Measurements from ENCODE around the gene CRIP2.
A peak's percentile ranks its signal among the peaks of the same experiment; 100 is the strongest.

Gene CRIP2

GRCh38 chr14:105467249-105467941 is 7.2 kb upstream of the CRIP2 start:
- no peaks in the 10 kb centered on the region for H3K27me3 ChIP-seq (ENCODE audit: control insufficient read depth, insufficient read depth, low read length)
- no peak overlapping the region for H3K4me2 ChIP-seq (ENCODE audit: low read length)
- no peak overlapping the region for H3K9ac ChIP-seq (ENCODE audit: low read depth, low read length)
- H3K4me3 ChIP-seq (ENCODE audit: low read length) = no peak overlapping the region
- peaks cover 46% of the 10 kb centered on the region for H3K36me3 ChIP-seq (ENCODE audit: insufficient read depth, low read length)
- H3K9me3 ChIP-seq (replicated peaks; ENCODE audit: low read length) = no peaks in the 10 kb centered on the region
- peaks cover 24% of the 10 kb centered on the region for H3K4me1 ChIP-seq (ENCODE audit: control insufficient read depth, insufficient read depth, low read length)

- Histone ChIP-seq H3K4me2 (ENCODE audit: low read length) (no peak overlapping the region), H3K4me1 (ENCODE audit: control insufficient read depth, insufficient read depth, low read length) (peaks cover 30% of the 10 kb centered on the region), H3K4me3 (ENCODE audit: low read length) (no peak overlapping the region), H3K36me3 (ENCODE audit: insufficient read depth, low read length) (peaks cover 44% of the 10 kb centered on the region), H3K27me3 (ENCODE audit: control insufficient read depth, insufficient read depth, low read length) (no peaks in the 10 kb centered on the region), H3K9ac (ENCODE audit: low read depth, low read length) (no peak overlapping the region), H3K9me3 (replicated peaks; ENCODE audit: low read length) (no peaks in the 10 kb centered on the region)
Observed at GRCh38 chr14:105467942-105468471, 6.6 kb upstream of the CRIP2 start.

GRCh38 chr14:105468621-105469241 is 5.9 kb upstream of the CRIP2 start:
- peaks cover 37% of the 10 kb centered on the region for H3K36me3 ChIP-seq (ENCODE audit: insufficient read depth, low read length)
- H3K27me3 ChIP-seq (ENCODE audit: control insufficient read depth, insufficient read depth, low read length) = no peaks in the 10 kb centered on the region
- no peaks in the 10 kb centered on the region for H3K9me3 ChIP-seq (replicated peaks; ENCODE audit: low read length)
- no peak overlapping the region for H3K9ac ChIP-seq (ENCODE audit: low read depth, low read length)
- H3K4me2 ChIP-seq (ENCODE audit: low read length) = no peak overlapping the region
- no peak overlapping the region for H3K4me3 ChIP-seq (ENCODE audit: low read length)
- H3K4me1 ChIP-seq (ENCODE audit: control insufficient read depth, insufficient read depth, low read length) = peaks cover 37% of the 10 kb centered on the region

DNA sequence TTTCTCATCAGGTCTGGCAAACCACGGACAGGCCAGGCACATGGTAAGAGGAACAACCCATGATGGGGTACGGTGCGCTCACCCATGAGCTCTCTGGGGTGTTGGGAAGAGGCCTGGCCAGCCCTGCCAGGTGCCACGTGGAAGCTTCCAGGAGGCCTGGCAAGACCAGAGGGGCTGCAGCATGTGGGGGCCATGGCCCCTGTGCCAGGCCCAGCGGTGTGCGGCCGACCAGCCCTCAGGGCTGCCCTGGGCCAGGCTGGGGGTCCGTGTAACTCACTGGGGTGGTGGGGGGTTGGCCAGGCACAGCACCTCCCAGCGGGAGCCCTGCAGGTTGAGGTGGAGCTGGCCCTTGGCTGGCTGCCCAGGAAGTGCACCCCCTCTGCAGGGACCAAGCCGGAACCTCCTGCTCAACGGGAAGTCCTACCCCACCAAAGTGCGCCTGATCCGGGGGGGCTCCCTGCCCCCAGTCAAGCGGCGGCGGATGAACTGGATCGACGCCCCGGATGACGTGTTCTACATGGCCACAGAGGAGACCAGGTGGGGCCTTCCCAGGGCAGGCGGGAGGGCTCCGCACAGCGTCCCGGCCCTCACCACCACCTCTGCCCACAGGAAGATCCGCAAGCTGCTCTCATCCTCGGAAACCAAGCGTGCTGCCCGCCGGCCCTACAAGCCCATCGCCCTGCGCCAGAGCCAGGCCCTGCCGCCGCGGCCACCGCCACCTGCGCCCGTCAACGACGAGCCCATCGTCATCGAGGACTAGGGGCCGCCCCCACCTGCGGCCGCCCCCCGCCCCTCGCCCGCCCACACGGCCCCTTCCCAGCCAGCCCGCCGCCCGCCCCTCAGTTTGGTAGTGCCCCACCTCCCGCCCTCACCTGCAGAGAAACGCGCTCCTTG is 4.9 kb upstream of the CRIP2 start:
- Histone ChIP-seq H3K4me3 (ENCODE audit: low read length) (no peak overlapping the region), H3K4me2 (ENCODE audit: low read length) (no peak overlapping the region), H3K36me3 (ENCODE audit: insufficient read depth, low read length) (peaks cover 30% of the 10 kb centered on the region), H3K9me3 (replicated peaks; ENCODE audit: low read length) (no peaks in the 10 kb centered on the region), H3K4me1 (ENCODE audit: control insufficient read depth, insufficient read depth, low read length) (peaks cover 39% of the 10 kb centered on the region), H3K27me3 (ENCODE audit: control insufficient read depth, insufficient read depth, low read length) (no peaks in the 10 kb centered on the region), H3K9ac (ENCODE audit: low read depth, low read length) (no peak overlapping the region)

GRCh38 chr14:105470350-105471296 is 4.0 kb upstream of the CRIP2 start:
- no peak overlapping the region for H3K4me3 ChIP-seq (ENCODE audit: low read length)

DNA sequence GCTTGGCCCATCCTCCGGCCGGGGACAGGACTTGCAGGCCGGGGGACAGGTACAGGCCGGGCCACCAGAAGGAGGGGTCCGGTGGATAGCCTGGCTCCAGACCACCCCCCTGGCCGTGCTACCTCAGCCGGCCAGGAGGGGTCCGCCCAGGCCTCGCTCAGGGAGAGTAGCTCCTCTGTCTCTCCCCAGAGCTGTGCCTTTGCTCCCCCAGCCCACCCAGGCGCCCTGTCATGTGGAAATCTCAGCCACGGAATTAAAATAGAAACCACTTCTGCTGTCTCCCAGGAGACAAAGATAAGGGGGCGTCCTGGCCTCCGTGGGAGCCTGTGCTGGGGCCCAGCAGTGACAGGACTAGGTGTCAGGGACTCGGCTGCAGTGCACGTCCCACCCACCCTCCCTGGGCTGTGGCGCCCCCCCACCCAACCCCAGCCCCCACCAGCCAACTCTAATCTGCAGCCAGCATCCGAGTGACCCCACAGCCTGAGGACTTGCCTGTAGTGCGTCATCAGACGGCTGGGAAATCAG is 3.3 kb upstream of the CRIP2 start:
- H3K27me3 ChIP-seq (ENCODE audit: control insufficient read depth, insufficient read depth, low read length) = no peaks in the 10 kb centered on the region
- no peak overlapping the region for H3K4me3 ChIP-seq (ENCODE audit: low read length)
- no peak overlapping the region for H3K4me2 ChIP-seq (ENCODE audit: low read length)
- no peaks in the 10 kb centered on the region for H3K9me3 ChIP-seq (replicated peaks; ENCODE audit: low read length)
- H3K4me1 ChIP-seq (ENCODE audit: control insufficient read depth, insufficient read depth, low read length) = peaks cover 37% of the 10 kb centered on the region
- H3K36me3 ChIP-seq (ENCODE audit: insufficient read depth, low read length) = peaks cover 23% of the 10 kb centered on the region
- no peak overlapping the region for H3K9ac ChIP-seq (ENCODE audit: low read depth, low read length)

More at GRCh38 chr14:105470350-105471296, 4.0 kb upstream of the CRIP2 start:
- Histone ChIP-seq H3K9ac (ENCODE audit: low read depth, low read length) (no peak overlapping the region), H3K4me2 (ENCODE audit: low read length) (no peak overlapping the region), H3K4me1 (ENCODE audit: control insufficient read depth, insufficient read depth, low read length) (peaks cover 34% of the 10 kb centered on the region), H3K36me3 (ENCODE audit: insufficient read depth, low read length) (peaks cover 23% of the 10 kb centered on the region), H3K27me3 (ENCODE audit: control insufficient read depth, insufficient read depth, low read length) (no peaks in the 10 kb centered on the region), H3K9me3 (replicated peaks; ENCODE audit: low read length) (no peaks in the 10 kb centered on the region)

DNA sequence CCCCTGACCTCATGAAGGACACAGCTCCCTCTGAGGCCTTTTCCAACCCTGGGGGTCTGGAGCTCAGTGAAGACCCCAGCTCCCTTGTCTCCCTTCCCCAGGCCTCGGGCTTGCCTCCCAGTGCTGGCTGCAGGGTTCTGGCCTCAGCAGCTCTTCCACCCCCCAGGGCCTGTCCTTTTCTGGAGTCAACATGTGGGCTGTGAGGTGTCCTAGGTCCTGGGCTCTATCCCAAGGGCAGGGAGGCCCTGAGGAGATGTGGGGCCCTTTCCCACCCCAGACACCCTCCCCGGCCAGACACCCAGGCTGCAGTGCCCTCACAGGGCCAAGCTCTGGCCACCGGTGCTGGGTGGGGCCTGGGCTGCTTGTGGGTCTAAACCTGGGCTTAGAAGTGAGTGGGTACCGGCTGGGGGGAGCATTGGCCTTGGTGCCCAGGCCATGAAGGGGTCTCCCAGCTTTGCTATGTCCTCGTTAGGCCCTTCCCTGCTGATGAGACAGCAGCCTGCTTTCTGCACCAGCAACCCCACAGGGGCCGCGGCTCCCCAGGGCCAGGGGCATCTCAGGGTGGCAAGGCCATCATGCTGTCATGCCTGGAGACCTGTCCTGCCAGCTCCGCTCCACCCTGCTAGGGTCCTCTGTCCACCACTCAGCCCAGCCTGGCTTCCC is 2.7 kb upstream of the CRIP2 start:
- Histone ChIP-seq H3K9ac (ENCODE audit: low read depth, low read length) (no peak overlapping the region), H3K4me1 (ENCODE audit: control insufficient read depth, insufficient read depth, low read length) (peaks cover 43% of the 10 kb centered on the region), H3K4me3 (ENCODE audit: low read length) (no peak overlapping the region), H3K4me2 (ENCODE audit: low read length) (no peak overlapping the region), H3K9me3 (replicated peaks; ENCODE audit: low read length) (no peaks in the 10 kb centered on the region), H3K27me3 (ENCODE audit: control insufficient read depth, insufficient read depth, low read length) (no peaks in the 10 kb centered on the region), H3K36me3 (ENCODE audit: insufficient read depth, low read length) (peaks cover 19% of the 10 kb centered on the region)

DNA sequence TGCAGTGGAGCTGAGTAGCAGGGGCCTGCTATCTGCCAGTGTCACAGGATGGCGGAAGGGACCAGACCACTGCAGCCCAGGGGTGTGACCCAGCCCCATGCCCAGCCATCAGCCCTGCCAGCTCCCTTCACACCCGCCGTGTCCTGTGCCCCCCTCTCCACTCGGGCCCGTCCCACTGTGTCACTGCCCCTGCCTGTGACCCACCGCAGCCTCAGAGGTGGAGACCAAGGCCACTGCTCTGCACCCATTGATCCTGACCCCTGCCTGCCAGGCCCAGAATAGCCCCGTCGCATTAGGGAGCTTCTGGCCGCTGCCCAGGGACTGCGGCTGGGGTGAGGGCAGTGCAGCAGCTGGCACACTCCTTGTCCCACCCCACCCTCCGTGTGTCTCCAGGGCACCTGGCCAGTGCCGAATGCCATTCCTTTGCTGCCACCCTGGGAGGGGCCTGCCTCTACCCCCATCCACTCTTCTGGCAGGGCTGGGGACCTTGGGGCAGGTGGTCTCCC is 2.1 kb upstream of the CRIP2 start:
- peaks cover 15% of the 10 kb centered on the region for H3K36me3 ChIP-seq (ENCODE audit: insufficient read depth, low read length)
- no peaks in the 10 kb centered on the region for H3K9me3 ChIP-seq (replicated peaks; ENCODE audit: low read length)
- H3K4me3 ChIP-seq (ENCODE audit: low read length) = no peak overlapping the region
- no peaks in the 10 kb centered on the region for H3K27me3 ChIP-seq (ENCODE audit: control insufficient read depth, insufficient read depth, low read length)
- H3K4me1 ChIP-seq (ENCODE audit: control insufficient read depth, insufficient read depth, low read length) = peaks cover 48% of the 10 kb centered on the region
- H3K9ac ChIP-seq (ENCODE audit: low read depth, low read length) = no peak overlapping the region
- H3K4me2 ChIP-seq (ENCODE audit: low read length) = no peak overlapping the region

- H3K4me1 ChIP-seq (ENCODE audit: control insufficient read depth, insufficient read depth, low read length) = peaks cover 48% of the 10 kb centered on the region
- peak overlapping the region; percentile 95 for H3K4me3 ChIP-seq (ENCODE audit: low read length)
- no peaks in the 10 kb centered on the region for H3K9me3 ChIP-seq (replicated peaks; ENCODE audit: low read length)
- H3K4me2 ChIP-seq (ENCODE audit: low read length) = peak overlapping the region; percentile 90
- H3K36me3 ChIP-seq (ENCODE audit: insufficient read depth, low read length) = peaks cover 9% of the 10 kb centered on the region
- H3K27me3 ChIP-seq (ENCODE audit: control insufficient read depth, insufficient read depth, low read length) = no peaks in the 10 kb centered on the region
- peak overlapping the region; percentile 26 for H3K9ac ChIP-seq (ENCODE audit: low read depth, low read length)
Observed at GRCh38 chr14:105473033-105473676, 1.5 kb upstream of the CRIP2 start.

Data from skeletal muscle satellite cell (primary cell).